Activated CD4-positive, alpha-beta T cell treated with anti-CD3 and anti-CD28 coated beads, Interleukin-2, amount 10 ng/mL, durations not matched to agents 7 days and 5 days (primary cell): ENCODE results near the gene SKI. TPM values are rescaled to one million over a fixed set of nuclear protein-coding genes. Genes with fewer than 3 reads are reported as not detected.
A peak's percentile ranks its signal among the peaks of the same experiment; 100 is the strongest.
"Not testable (repeated sequence)": the region's sequence is repeated elsewhere in the genome, so short reads cannot be mapped to it uniquely, and the experiment has no call there.

ENCODE experiments used
- CTCF ChIA-PET: fragments of 350-600 bp; sonication (Branson Sonifier 250); formaldehyde crosslinking; loops from one replicate; lab custom pipeline; 2021; ENCODE audit warnings: antibody characterized with exemption; lab: Charles Lee
- POLR2A ChIA-PET: fragments of 350-600 bp; sonication (Branson Sonifier 250); formaldehyde crosslinking; loops from one replicate; lab custom pipeline; 2021; ENCODE audit warnings: antibody characterized with exemption; lab: Charles Lee
- DNase-seq: peaks from one replicate; pipeline ENCODE4 v3.0.0-alpha.2; 2020
- H3K27ac Mint-ChIP-seq: one replicate; pipeline ENCODE4 v1.8.0; 2021; ENCODE audit warnings: mild to moderate bottlenecking, moderate library complexity, mixed read lengths
- H3K27me3 Mint-ChIP-seq: one replicate; pipeline ENCODE4 v1.8.0; 2021; ENCODE audit warnings: mixed read lengths
- H3K36me3 Mint-ChIP-seq: one replicate; pipeline ENCODE4 v1.8.0; 2021; ENCODE audit warnings: low read depth, mixed read lengths
- H3K4me1 Mint-ChIP-seq: one replicate; pipeline ENCODE4 v1.8.0; 2021; ENCODE audit warnings: mixed read lengths
- H3K4me3 Mint-ChIP-seq: one replicate; pipeline ENCODE4 v1.8.0; 2021; ENCODE audit warnings: mild to moderate bottlenecking, moderate library complexity, mixed read lengths
- H3K9me3 Mint-ChIP-seq: one replicate; pipeline ENCODE4 v1.8.0; 2021; ENCODE audit warnings: mixed read lengths
- total RNA-seq, 2 experiments: library from RNA; stranded (reverse); gene quantifications; one replicate each; pipeline ENCODE4 v1.2.3, GENCODE V29; 2021

Gene SKI
- total RNA-seq, 2 experiments from 2014 or later: 60.7 to 62.0 TPM

DNA sequence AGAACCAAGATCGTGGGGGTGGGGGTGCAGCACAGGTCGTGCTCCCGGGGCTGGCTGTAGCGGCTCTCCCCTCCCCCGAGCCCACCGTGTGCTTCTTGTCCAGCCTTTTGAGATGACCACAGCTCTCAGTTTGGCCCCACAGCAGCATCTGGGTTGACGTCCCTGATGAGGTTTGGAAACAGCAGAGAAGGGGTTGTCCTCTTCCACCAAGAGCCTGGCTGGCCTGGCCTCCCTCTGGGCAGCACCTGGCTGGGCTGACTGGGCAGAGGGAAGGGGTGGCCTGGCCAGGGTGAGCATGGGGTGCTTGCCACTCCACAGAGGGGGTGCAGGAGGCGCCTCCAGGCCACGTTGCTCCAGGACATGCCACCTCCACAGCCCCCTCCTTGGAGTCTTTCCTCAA lies 61.5 kb downstream of the SKI start:
- POLR2A ChIA-PET: no interaction called here
- DNase-seq: no peak
- H3K27me3 Mint-ChIP-seq: no peaks in the 10 kb centered on the region
- peak overlapping the region; percentile 66 for H3K4me3 Mint-ChIP-seq
- CTCF ChIA-PET: interaction anchor here (1.1 to 2.2 kb wide), 5 partner anchors 11 to 92 kb away, joined by 3 to 7 read pairs (median 5); no protein-coding TSS in a partner anchor
- no peaks in the 10 kb centered on the region for H3K9me3 Mint-ChIP-seq
- peaks cover 9% of the 10 kb centered on the region for H3K36me3 Mint-ChIP-seq
- H3K27ac Mint-ChIP-seq: peak overlapping the region; percentile 96
- peaks cover 72% of the 10 kb centered on the region for H3K4me1 Mint-ChIP-seq

DNA sequence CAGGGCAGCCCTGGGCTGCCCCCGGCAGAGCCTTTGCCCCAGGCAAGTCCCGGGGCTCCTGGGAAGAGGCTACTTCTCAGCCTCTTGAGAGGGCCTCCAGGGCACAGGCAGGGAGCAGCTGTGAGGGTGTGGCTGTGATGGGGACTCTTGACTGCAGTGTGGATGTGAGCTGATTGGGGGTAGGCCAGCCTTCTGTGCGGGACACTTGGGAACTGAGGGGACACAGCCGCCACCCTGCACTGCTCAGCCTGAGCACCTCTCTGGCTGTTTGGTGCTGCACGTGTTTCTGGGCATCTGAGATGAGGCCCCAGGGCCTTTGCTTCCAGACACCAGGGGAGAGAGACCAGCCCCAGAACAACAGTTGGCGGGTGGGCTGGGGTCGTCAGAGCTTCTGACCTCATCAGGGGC lies 62.1 kb downstream of the SKI start:
- Mint-ChIP-seq H3K4me3 (peak overlapping the region; percentile 66), H3K27ac (peak overlapping the region; percentile 96)
- no peak for DNase-seq

DNA sequence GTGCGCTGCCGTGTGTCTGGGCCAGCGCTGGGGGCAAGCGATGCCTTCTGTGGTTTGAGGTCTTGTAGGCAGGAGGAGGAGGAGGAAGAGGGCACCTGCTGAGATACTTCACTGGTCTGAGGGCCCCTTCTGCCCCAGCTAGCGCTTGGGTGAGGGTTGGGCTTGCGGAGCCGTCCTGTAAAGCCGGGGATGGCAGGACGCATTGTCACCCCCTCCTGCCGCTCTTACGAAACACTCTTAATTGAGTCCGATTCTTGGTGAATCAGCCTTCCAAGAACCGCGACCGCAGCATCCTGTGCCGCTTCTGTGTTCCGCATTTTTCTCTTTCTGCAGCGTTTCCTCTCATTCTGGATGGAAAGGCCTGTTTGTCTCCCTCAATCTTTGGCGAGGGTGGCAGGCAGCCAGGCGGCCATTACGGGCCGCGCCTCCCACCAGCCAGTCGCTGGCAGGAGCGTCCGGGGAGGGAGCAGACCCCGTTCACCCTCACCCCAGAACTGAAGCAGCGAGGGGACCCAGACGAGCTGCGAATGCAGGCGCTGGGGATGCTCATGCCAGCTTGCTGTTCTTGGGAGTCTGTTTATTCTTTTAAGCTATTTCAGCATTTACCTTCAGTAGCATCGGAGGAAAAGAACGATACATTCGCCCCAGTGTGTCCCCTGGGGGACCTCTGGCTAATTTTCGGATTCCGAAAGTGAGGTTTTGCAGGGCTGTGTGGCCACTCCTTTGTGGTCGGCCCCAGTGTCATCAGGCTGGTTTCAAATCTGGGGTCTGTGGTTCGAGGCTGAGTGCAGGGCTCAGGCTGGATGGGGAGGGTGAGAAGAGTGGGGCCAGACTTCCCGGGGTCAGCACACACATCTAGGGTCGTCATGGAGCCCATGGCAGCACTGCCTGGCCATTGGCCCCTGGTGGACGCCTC lies 62.7 kb downstream of the SKI start:
- Mint-ChIP-seq H3K36me3 (peaks cover 12% of the 10 kb centered on the region), H3K27ac (peak overlapping the region; percentile 96), H3K4me1 (peaks cover 83% of the 10 kb centered on the region), H3K9me3 (no peaks in the 10 kb centered on the region), H3K4me3 (peak overlapping the region; percentile 66), H3K27me3 (no peaks in the 10 kb centered on the region)
- DNase-seq: peak; percentile 86
- ChIA-PET POLR2A (interaction anchor here (0.5 kb wide), 1 partner anchor 10 kb away, joined by 3 read pairs; no protein-coding TSS in a partner anchor), CTCF (interaction anchor here (1.1 to 2.2 kb wide), 4 partner anchors 10 to 116 kb away, joined by 3 to 6 read pairs (median 4); partner anchors contain the start of gene FAAP20)

More for the DNA sequence above, 62.1 kb downstream of the SKI start:
- no peaks in the 10 kb centered on the region for H3K27me3 Mint-ChIP-seq
- POLR2A ChIA-PET: interaction anchor here (0.5 kb wide), 1 partner anchor 11 kb away, joined by 3 read pairs; no protein-coding TSS in a partner anchor
- peaks cover 77% of the 10 kb centered on the region for H3K4me1 Mint-ChIP-seq
- H3K36me3 Mint-ChIP-seq: peaks cover 9% of the 10 kb centered on the region
- CTCF ChIA-PET: interaction anchor here (1.1 to 2.2 kb wide), 3 partner anchors 10 to 95 kb away, joined by 3 to 6 read pairs (median 5); partner anchors contain the start of gene FAAP20
- H3K9me3 Mint-ChIP-seq: no peaks in the 10 kb centered on the region

DNA sequence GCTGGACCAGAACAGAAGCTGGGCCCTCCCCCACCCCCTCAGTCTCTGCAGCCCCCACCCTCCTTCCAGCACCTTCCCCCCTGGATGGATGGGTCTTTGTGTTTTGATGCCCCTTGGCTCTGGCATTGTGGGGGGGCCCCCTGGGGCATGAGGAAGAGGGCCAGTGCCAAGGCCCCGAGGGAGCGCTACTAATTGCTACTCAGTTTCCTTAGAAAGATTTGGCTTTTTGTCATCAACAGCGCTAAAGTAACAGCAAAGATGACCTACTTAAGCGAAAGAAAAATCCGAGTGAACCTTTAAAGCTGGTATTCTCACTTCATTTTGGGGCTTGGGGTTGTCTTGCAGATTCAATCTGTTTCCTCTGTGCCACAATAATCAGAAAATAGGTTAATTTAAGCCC lies 63.5 kb downstream of the SKI start:
- H3K27me3 Mint-ChIP-seq: no peaks in the 10 kb centered on the region
- peaks cover 88% of the 10 kb centered on the region for H3K4me1 Mint-ChIP-seq
- peak overlapping the region; percentile 96 for H3K27ac Mint-ChIP-seq
- H3K9me3 Mint-ChIP-seq: no peaks in the 10 kb centered on the region
- H3K36me3 Mint-ChIP-seq: peaks cover 14% of the 10 kb centered on the region
- no peak for DNase-seq
- POLR2A ChIA-PET: interaction anchor here (1.0 kb wide), 1 partner anchor 9 kb away, joined by 4 read pairs; no protein-coding TSS in a partner anchor
- CTCF ChIA-PET: interaction anchor here (1.3 to 2.2 kb wide), 3 partner anchors 9 to 117 kb away, joined by 3 to 6 read pairs (median 5); no protein-coding TSS in a partner anchor
- H3K4me3 Mint-ChIP-seq: peak overlapping the region; percentile 36

DNA sequence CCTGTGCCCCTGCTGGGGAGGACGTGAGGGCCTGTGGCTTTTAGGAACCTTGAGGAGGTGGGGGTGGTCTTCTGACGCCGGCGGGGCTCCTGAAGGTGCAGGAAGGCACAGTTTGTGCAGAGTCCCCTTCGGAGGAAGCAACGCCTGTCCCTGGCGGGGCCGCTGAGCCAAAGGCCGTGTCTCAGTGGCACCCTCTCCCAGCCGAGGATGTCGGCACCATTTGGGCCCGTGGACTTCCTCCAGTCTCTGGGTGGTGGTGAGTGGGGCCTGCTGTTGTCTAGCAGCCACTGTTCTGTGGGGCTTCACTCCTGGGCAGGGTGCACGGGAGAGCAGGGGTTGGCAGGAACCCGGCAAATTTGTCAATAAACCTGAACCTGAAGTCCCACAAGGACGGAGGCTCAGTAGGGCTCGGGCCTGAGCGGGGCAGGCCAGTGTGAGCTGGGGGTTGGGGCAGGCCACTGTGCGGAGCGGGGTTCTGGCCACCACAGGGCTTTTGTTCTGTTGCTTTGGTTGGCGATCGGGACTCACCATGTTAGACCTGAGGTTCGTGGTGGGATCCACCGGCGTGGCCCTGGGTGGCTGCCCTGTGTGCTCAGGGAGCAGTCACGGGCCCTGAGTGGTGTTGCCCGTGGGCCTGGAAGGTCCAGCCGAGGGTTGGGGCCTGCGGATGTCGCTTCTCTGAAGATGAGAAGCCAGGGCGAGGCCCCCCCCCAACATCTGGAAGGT lies 64.8 kb downstream of the SKI start:
- POLR2A ChIA-PET: no interaction called here
- no peak overlapping the region for H3K4me3 Mint-ChIP-seq
- peaks cover 93% of the 10 kb centered on the region for H3K4me1 Mint-ChIP-seq
- CTCF ChIA-PET: interaction anchor here (1.3 kb wide), 1 partner anchor 11 kb away, joined by 5 read pairs; no protein-coding TSS in a partner anchor
- peaks cover 12% of the 10 kb centered on the region for H3K36me3 Mint-ChIP-seq
- no peaks in the 10 kb centered on the region for H3K9me3 Mint-ChIP-seq
- no peaks in the 10 kb centered on the region for H3K27me3 Mint-ChIP-seq
- no peak for DNase-seq
- H3K27ac Mint-ChIP-seq: no peak overlapping the region

DNA sequence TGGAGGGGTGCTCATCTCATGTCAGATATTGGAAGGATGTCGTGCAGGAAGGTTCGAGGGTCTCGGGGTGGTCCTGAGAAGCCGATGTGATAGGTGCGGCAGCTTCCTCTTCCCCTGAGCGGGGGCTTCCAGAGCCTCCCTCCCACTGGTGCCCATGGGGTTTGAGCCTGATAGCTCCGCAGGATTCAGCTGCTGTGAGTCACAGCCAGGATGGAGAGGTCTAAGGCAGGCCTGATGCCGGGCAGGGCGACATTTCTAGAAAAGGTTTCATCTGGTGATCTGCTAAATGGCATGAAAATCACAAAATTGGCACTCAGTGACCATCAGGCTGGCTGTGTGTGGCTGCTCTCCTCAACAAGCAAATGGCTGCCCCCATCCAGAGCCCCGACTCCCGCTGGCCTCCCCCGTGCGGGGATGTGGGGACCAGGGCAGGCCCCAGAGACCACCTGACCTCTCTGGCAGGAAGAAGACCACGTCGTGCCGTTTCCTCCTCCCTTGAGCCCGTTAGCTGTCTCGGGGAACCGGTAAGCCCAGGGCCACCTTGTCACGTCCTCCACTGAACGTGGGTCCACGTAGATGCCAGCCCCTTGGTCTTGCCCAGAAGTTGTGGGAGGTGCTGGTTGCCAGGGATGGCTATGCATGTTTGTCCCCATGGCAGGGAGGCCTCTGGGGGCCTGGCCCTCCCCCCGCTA lies 66.1 kb downstream of the SKI start:
- ChIA-PET CTCF (interaction anchor here (0.6 kb wide), 1 partner anchor 252 kb away, joined by 3 read pairs; no protein-coding TSS in a partner anchor), POLR2A (no interaction called here)
- Mint-ChIP-seq H3K27me3 (no peaks in the 10 kb centered on the region), H3K27ac (peak overlapping the region; percentile 46), H3K36me3 (peaks cover 7% of the 10 kb centered on the region), H3K9me3 (no peaks in the 10 kb centered on the region), H3K4me3 (no peak overlapping the region), H3K4me1 (peaks cover 91% of the 10 kb centered on the region)
- DNase-seq: no peak

DNA sequence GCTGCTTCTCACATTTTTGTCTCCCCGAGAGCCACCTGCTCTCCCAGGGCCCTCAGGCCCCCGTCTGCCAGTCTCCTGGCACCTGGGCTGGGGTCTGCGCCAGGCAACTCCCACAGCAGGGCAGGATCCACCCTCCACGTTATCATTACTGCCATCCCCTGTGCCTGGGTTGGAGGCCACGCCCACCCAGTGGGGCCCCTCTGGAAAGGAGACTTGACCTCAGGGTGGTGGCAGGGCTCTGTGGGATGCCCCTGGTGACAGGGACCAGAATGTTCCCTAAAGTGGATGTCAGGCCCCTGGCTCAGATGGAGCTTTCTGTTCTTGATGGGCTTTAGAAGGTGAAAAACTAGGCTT lies 66.6 kb downstream of the SKI start:
- ChIA-PET POLR2A (no interaction called here), CTCF (no interaction called here)
- peaks cover 92% of the 10 kb centered on the region for H3K4me1 Mint-ChIP-seq
- no peaks in the 10 kb centered on the region for H3K27me3 Mint-ChIP-seq
- H3K27ac Mint-ChIP-seq: no peak overlapping the region
- no peak overlapping the region for H3K4me3 Mint-ChIP-seq
- no peaks in the 10 kb centered on the region for H3K9me3 Mint-ChIP-seq
- peaks cover 7% of the 10 kb centered on the region for H3K36me3 Mint-ChIP-seq
- no peak for DNase-seq

DNA sequence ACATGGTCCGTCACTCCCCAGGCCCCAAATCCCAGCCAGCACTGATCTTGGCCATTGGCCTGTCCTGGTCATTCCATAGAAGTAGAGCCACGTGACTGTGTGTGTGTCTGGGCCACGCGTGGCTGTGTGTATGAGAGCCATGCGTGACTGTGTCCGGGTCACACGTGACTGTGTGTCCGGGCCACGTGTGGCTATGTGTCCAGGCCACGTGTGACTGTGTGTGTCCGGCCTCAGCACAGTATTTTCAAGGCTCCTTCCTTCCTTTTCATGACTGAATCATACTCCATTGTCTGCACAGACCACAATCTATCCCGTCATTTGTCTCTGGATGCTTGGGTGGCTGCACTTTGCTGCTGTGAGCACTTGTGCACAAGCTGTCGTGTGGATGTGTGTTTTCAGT lies 67.4 kb downstream of the SKI start:
- H3K4me3 Mint-ChIP-seq: no peak overlapping the region
- no peaks in the 10 kb centered on the region for H3K9me3 Mint-ChIP-seq
- peaks cover 91% of the 10 kb centered on the region for H3K4me1 Mint-ChIP-seq
- H3K27ac Mint-ChIP-seq: peak overlapping the region; percentile 77
- H3K27me3 Mint-ChIP-seq: no peaks in the 10 kb centered on the region
- peaks cover 7% of the 10 kb centered on the region for H3K36me3 Mint-ChIP-seq
- CTCF ChIA-PET: no interaction called here
- DNase-seq: no peak
- POLR2A ChIA-PET: no interaction called here

DNA sequence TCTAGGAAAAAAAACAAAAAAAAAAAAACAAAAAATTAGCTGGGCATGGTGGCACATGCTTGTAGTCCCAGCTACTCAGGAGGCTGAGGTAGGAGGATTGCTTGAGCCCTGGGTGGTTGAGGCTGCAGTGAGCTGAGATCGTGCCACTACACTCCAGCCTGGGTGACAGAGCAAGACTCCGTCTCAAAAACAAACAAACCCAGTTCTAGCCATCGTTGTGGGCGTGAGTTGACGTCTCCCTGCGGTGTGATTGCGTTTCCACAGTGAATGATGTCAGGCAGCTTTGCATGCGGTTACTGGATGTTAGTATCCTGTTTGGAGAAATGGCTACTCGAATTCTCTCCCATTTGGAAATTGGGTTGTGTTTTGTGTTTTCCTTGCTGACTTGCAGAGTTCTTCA lies 68.1 kb downstream of the SKI start:
- H3K4me3 Mint-ChIP-seq, H3K36me3 Mint-ChIP-seq, H3K9me3 Mint-ChIP-seq, H3K27ac Mint-ChIP-seq, H3K27me3 Mint-ChIP-seq, POLR2A ChIA-PET: not testable (repeated sequence)
- CTCF ChIA-PET: interaction anchor here (0.6 kb wide), 1 partner anchor 290 kb away, joined by 4 read pairs; no protein-coding TSS in a partner anchor
- peaks cover 89% of the 10 kb centered on the region for H3K4me1 Mint-ChIP-seq
- DNase-seq: peak; percentile 37

DNA sequence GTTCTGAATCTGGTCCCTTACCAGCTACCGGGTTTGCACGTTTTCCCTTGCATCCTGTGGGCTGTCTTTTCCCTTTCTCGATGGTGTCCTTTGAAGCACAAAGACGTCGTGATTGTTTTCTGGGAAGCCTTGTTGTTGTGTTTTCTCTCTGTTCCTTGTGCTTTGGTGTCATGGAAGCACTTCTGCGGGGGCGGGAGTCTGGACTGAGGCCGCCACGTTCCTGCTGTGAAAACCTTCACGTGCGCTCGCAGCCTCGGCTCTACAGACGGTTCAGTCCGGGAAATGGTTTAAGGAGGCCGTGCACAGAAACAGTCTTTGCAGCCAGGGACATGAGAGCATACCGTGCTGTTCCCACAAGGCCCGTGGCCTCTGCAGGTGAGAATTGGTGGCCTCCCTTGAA lies 68.5 kb downstream of the SKI start:
- no peaks in the 10 kb centered on the region for H3K9me3 Mint-ChIP-seq
- H3K4me3 Mint-ChIP-seq: no peak overlapping the region
- peaks cover 7% of the 10 kb centered on the region for H3K36me3 Mint-ChIP-seq
- no peak overlapping the region for H3K27ac Mint-ChIP-seq
- ChIA-PET POLR2A (no interaction called here), CTCF (interaction anchor here (0.6 kb wide), 1 partner anchor 289 kb away, joined by 4 read pairs; no protein-coding TSS in a partner anchor)
- H3K4me1 Mint-ChIP-seq: peaks cover 90% of the 10 kb centered on the region
- H3K27me3 Mint-ChIP-seq: no peaks in the 10 kb centered on the region
- no peak for DNase-seq

DNA sequence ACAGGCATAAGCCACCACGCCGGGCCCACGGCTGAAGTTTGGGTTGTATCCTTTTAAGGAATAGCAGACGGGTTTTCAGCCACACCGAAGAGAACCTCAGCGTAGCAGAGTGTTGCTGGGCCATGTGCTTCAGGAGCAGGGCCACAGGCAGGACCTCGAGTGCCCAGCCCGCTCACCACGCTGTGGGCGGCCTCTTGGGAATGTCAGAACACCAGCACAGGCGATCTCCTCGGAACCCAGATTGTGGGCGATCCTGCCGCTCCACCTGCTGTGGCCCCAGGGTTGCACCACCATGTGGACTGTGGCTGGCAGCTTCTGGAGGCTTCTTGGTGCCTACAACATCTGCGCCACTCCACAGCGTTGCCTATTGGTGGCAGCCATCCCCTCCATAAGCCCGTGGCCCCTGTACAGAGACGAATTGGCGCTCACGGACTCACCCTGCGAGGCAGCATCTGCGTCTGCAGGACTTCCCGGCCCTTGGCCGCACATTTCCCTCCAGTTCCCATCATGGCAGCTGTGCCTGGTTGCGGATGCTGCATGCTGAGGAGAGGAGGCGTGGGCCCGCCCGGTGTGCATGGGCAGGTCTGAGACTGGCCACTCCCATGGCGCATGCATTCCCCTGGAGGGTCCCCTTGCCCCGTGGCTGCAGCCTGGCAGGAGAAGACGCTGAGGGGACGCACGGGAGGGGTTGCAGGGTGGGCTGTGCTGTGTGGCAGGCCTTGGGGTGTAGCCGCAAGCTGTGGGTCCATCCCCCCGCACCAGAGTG lies 69.3 kb downstream of the SKI start:
- CTCF ChIA-PET: interaction anchor here (0.6 to 1.1 kb wide), 2 partner anchors 9 to 103 kb away, joined by 3 read pairs; partner anchors contain the start of gene FAAP20
- POLR2A ChIA-PET: no interaction called here
- Mint-ChIP-seq H3K4me1 (peaks cover 88% of the 10 kb centered on the region), H3K4me3 (no peak overlapping the region), H3K9me3 (no peaks in the 10 kb centered on the region), H3K27me3 (no peaks in the 10 kb centered on the region), H3K36me3 (peaks cover 7% of the 10 kb centered on the region), H3K27ac (peak overlapping the region; percentile 98)
- no peak for DNase-seq
